T-cell (primary cell): ENCODE measurements around the gene SYNDIG1L. TPM values are rescaled to one million over a fixed set of nuclear protein-coding genes. Genes with fewer than 3 reads are reported as not detected.

Source experiments
- ATAC-seq, 4 experiments: fragments of 200-7000 bp in 3 of 4; fragments of 150-1000 bp in 1 of 4; cut with Tn5 transposase; replicated peaks in 1 of 4; 1 replicate in 3 of 4; 2 replicates in 1 of 4; pipeline ENCODE4 v1.10.0; 2021; ENCODE audit warnings: moderate library complexity in 3 of 4, mild to moderate bottlenecking in 2 of 4, moderate number of reproducible peaks in 1 of 4
- CTCF ChIA-PET, 2 donors: fragments of 300-600 bp; sonication (Branson Sonifier 250); formaldehyde crosslinking; loops; one replicate each; lab custom pipeline; 2022; ENCODE audit warnings: antibody characterized with exemption in 2 of 2; lab: Charles Lee
- POLR2A ChIA-PET, 2 donors: fragments of 300-600 bp; sonication (Branson Sonifier 250); formaldehyde crosslinking; loops; one replicate each; lab custom pipeline; 2022; ENCODE audit warnings: antibody characterized with exemption in 2 of 2; lab: Charles Lee
- DNase-seq, 35 experiments: peaks; one replicate each; pipeline versions ENCODE4 v3.0.0 to v3.0.0-alpha.2; 2013 to 2023
- H3K27ac ChIP-seq: one replicate; pipeline ENCODE4 v1.5.1; 2013; ENCODE audit warnings: low read length
- H3K27me3 ChIP-seq, 2 experiments: replicated peaks in 1 of 2; 1 replicate in 1 of 2; 2 replicates in 1 of 2; pipeline versions ENCODE4 v1.6.1 to v1.7.0; 2013; ENCODE audit warnings: low read length in 1 of 2, mixed read lengths in 1 of 2; ENCODE audit not compliant: control insufficient read depth in 2 of 2, insufficient read depth in 2 of 2; ENCODE audit errors: extremely low read depth in 1 of 2
- H3K36me3 ChIP-seq, 2 donors: 1 replicate in 1 of 2; 2 replicates in 1 of 2; pipeline versions ENCODE4 v1.6.1 to v1.7.0; 2013; ENCODE audit warnings: low read length in 1 of 2; ENCODE audit not compliant: control insufficient read depth in 2 of 2, insufficient read depth in 1 of 2; ENCODE audit errors: extremely low read depth in 1 of 2
- H3K4me1 ChIP-seq, 2 experiments: 1 replicate in 1 of 2; 2 replicates in 1 of 2; pipeline versions ENCODE4 v1.6.1 to v1.7.0; 2013; ENCODE audit warnings: low read length in 2 of 2, mixed read lengths in 1 of 2; ENCODE audit not compliant: insufficient read depth in 2 of 2, control insufficient read depth in 1 of 2; ENCODE audit errors: extremely low read depth in 1 of 2
- H3K4me3 ChIP-seq, 2 donors: 1 replicate in 1 of 2; 2 replicates in 1 of 2; pipeline versions ENCODE4 v1.5.1 to v1.7.0; 2013; ENCODE audit warnings: mild to moderate bottlenecking in 2 of 2, low read length in 1 of 2, moderate library complexity in 1 of 2; ENCODE audit not compliant: control insufficient read depth in 1 of 2; ENCODE audit errors: extremely low read depth in 1 of 2
- H3K9me3 ChIP-seq: 2 replicates; pipeline ENCODE4 v1.7.0; 2013
- H3K27ac Mint-ChIP-seq, 2 donors: one replicate each; pipeline ENCODE4 v1.8.0; 2020 to 2021; ENCODE audit warnings: mild to moderate bottlenecking in 2 of 2, mixed read lengths in 2 of 2
- H3K27me3 Mint-ChIP-seq, 2 donors: one replicate each; pipeline ENCODE4 v1.8.0; 2021 to 2022; ENCODE audit warnings: mixed read lengths in 2 of 2
- H3K36me3 Mint-ChIP-seq: one replicate; pipeline ENCODE4 v1.8.0; 2021; ENCODE audit warnings: mixed read lengths
- H3K4me1 Mint-ChIP-seq, 3 donors: one replicate each; pipeline ENCODE4 v1.8.0; 2020 to 2022; ENCODE audit warnings: mixed read lengths in 3 of 3, mild to moderate bottlenecking in 1 of 3
- H3K4me3 Mint-ChIP-seq, 3 donors: one replicate each; pipeline ENCODE4 v1.8.0; 2020 to 2022; ENCODE audit warnings: mild to moderate bottlenecking in 3 of 3, mixed read lengths in 3 of 3, moderate library complexity in 3 of 3
- H3K9me3 Mint-ChIP-seq, 3 donors: one replicate each; pipeline ENCODE4 v1.8.0; 2020 to 2022; ENCODE audit warnings: mixed read lengths in 3 of 3
- WGBS: methylation state at CpG from one replicate; pipeline ENCODE4 v1.1.5; 2013; ENCODE audit warnings: missing lambda C conversion rate; ENCODE audit not compliant: insufficient coverage; 5-methylcytosine and 5-hydroxymethylcytosine counted together
- total RNA-seq, 35 experiments: library from RNA in 6 of 35; stranded (reverse) in 6 of 35; fragments of 120-200 nt in 1 of 35; gene quantifications; one replicate each; pipeline versions ENCODE4 v1.2.1 to v1.2.4 and lab custom pipeline; 2013 to 2026

Gene SYNDIG1L
- total RNA-seq, 5 donors from 2014 or later (not counting 1 experiment from before 2014, with no cell fraction given): 0.73 TPM; not detected in 4

DNA sequence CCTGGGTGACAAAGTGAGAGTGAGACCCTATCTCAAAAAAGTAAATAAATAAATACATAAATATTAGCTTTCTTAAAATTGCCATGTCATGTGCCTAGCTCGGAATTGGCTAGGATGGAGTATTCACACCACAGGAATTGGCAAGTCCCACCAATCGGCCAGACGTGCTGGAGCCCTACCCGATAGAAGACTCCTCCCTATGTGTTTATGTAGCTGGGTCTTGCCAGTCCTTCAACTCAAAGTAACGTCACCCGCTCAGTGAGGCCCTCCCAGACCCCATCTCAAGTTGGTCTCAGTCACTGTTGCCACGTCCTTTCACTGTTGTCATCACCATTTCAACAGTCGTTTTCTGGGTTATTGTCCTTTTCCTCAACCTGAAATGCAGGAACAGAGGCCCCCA is 57.6 kb downstream of the SYNDIG1L start:
- no peak for DNase-seq
- Mint-ChIP-seq H3K36me3 (no peaks in the 10 kb centered on the region), H3K4me1 (no peaks in the 10 kb centered on the region), H3K4me3 (no peak overlapping the region), H3K27ac (no peak overlapping the region), H3K27me3 (peaks cover 8 to 9% of the 10 kb centered on the region in 2 donors), H3K9me3 (no peaks in the 10 kb centered on the region)
- no peak for ATAC-seq
- H3K4me3 ChIP-seq: no peak overlapping the region
- H3K27me3 ChIP-seq: peaks cover 0 to 24% of the 10 kb centered on the region in 2 experiments
- WGBS: 62% methylated on average over 2 of the region's 8 CpGs
- no peaks in the 10 kb centered on the region for H3K9me3 ChIP-seq
- no peak overlapping the region for H3K27ac ChIP-seq
- ChIA-PET CTCF (interaction anchor here in 1 of 2 donors (0.6 kb wide), 1 partner anchor 19 kb away, joined by 3 read pairs; no protein-coding TSS in a partner anchor), POLR2A (no interaction called here)
- no peaks in the 10 kb centered on the region for H3K4me1 ChIP-seq
- H3K36me3 ChIP-seq: no peaks in the 10 kb centered on the region

DNA sequence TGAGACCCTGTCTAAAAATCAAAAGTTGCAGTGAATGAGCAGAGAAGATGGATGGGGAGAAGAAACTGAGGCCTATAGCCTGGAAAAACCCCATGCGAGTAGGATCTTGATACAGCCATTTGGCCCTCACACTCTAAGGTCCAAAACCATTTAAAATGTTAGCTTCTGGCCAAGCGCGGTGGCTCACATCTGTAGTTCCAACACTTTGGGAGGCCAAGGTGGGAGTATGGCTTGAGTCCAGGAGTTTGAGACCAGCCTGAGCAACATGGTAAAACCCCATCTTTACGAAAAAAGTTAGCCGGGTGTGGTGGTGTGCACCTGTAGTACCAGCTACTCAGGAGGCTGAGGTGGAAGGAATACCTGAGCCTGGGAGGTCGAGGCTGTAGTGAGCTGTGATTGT is 58.0 kb downstream of the SYNDIG1L start:
- no peaks in the 10 kb centered on the region for H3K36me3 ChIP-seq
- H3K4me3 Mint-ChIP-seq: no peak overlapping the region
- ATAC-seq (no peak), DNase-seq (no peak)
- H3K27me3 ChIP-seq: peaks cover 0 to 24% of the 10 kb centered on the region in 2 experiments
- H3K4me1 ChIP-seq: no peaks in the 10 kb centered on the region
- WGBS: 87% methylated on average over 3 of the region's 6 CpGs
- POLR2A ChIA-PET: no interaction called here
- H3K27ac ChIP-seq: no peak overlapping the region
- no peak overlapping the region for H3K4me3 ChIP-seq
- no peaks in the 10 kb centered on the region for H3K36me3 Mint-ChIP-seq
- no peak overlapping the region for H3K27ac Mint-ChIP-seq
- CTCF ChIA-PET: interaction anchor here in 1 of 2 donors (0.6 kb wide), 1 partner anchor 20 kb away, joined by 3 read pairs; no protein-coding TSS in a partner anchor
- no peaks in the 10 kb centered on the region for H3K4me1 Mint-ChIP-seq
- no peaks in the 10 kb centered on the region for H3K9me3 ChIP-seq
- H3K27me3 Mint-ChIP-seq: peaks cover 8 to 9% of the 10 kb centered on the region in 2 donors
- H3K9me3 Mint-ChIP-seq: no peaks in the 10 kb centered on the region

DNA sequence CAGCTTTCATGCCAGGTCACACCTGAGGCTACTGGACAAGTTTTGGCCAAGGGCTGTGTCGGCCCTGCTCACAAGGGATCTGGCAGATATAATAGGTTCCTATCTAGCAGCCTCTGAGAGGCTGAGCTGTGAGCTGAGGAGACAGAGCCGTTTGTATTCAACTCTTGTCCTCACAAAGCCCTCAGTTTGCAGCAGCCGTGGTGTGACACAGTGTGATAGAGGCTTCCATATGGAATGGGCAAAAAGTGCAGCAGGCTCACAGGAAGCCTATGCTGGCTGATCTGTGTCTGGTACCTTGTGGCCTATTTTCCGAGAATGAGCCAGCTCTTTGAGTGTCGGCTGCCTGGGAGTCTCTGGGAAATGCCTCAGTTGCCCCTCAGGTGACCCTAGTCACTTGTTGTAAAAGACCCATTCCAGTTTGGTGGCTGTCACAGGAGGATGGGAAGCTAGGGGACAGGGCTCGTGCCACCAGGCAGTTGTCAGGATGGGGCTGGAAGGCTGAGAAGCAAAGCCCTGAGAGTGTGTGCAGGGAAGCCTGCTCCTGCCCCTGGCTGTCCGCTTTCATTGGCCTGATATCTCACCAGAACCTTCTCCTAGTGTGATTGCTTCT is 61.6 kb downstream of the SYNDIG1L start:
- no peak for DNase-seq
- no peaks in the 10 kb centered on the region for H3K9me3 ChIP-seq
- no peaks in the 10 kb centered on the region for H3K9me3 Mint-ChIP-seq
- H3K4me1 Mint-ChIP-seq: peaks cover 0 to 2% (median 0%) of the 10 kb centered on the region in 3 donors
- CTCF ChIA-PET: no interaction called here
- H3K27me3 Mint-ChIP-seq: peaks cover 8 to 11% of the 10 kb centered on the region in 2 donors
- 78% methylated on average over 6 of the region's 7 CpGs for WGBS
- H3K27ac Mint-ChIP-seq: no peak overlapping the region
- H3K4me1 ChIP-seq: peaks cover 0 to 3% of the 10 kb centered on the region in 2 experiments
- POLR2A ChIA-PET: no interaction called here
- H3K27me3 ChIP-seq: peaks cover 0 to 27% of the 10 kb centered on the region in 2 experiments
- ATAC-seq: no peak
- H3K36me3 ChIP-seq: no peaks in the 10 kb centered on the region
- H3K4me3 Mint-ChIP-seq: no peak overlapping the region
- no peak overlapping the region for H3K27ac ChIP-seq
- H3K36me3 Mint-ChIP-seq: no peaks in the 10 kb centered on the region
- no peak overlapping the region for H3K4me3 ChIP-seq

DNA sequence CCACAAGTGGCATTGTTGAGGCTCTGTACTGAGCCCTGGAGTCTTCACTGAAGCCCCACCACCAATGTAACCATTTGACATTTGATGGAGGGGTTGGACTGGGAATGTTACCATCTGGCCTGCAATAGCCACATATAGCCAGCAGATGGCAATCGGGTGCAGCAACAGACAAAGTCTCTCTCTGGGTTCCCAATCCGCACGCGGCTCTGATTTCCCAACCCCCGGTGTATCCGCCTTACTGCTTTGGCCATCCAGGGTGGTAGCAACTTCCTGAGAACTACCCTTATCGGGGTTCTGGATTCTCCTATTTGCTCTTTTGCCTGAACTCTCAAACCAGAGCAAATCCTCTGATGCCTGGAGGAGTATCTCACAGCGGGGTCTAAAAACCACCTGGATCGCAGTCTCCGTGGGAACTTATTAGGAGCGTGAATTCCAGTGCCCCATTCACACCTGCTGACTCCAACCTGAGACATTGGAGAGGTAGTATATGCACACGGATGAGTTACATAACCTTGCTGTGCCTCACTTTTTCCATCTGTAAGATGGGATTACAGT is 63.6 kb downstream of the SYNDIG1L start:
- peaks cover 0 to 2% (median 0%) of the 10 kb centered on the region in 3 donors for H3K4me1 Mint-ChIP-seq
- Histone ChIP-seq H3K9me3 (no peaks in the 10 kb centered on the region), H3K36me3 (no peaks in the 10 kb centered on the region), H3K4me3 (no peak overlapping the region), H3K27ac (no peak overlapping the region), H3K27me3 (peaks cover 0 to 33% of the 10 kb centered on the region in 2 experiments), H3K4me1 (peaks cover 0 to 3% of the 10 kb centered on the region in 2 experiments)
- no peak overlapping the region for H3K27ac Mint-ChIP-seq
- H3K27me3 Mint-ChIP-seq: peaks cover 11 to 14% of the 10 kb centered on the region in 2 donors
- 5% methylated on average over 8 of the region's 12 CpGs for WGBS
- H3K9me3 Mint-ChIP-seq: no peaks in the 10 kb centered on the region
- POLR2A ChIA-PET: no interaction called here
- peak; percentile 10 to 75 (median 50) for DNase-seq
- CTCF ChIA-PET: interaction anchor here in 1 of 2 donors (0.6 kb wide), 1 partner anchor 539 kb away, joined by 4 read pairs; no protein-coding TSS in a partner anchor
- H3K36me3 Mint-ChIP-seq: no peaks in the 10 kb centered on the region
- ATAC-seq: peak; percentile 62 to 78 (median 74)
- no peak overlapping the region for H3K4me3 Mint-ChIP-seq

DNA sequence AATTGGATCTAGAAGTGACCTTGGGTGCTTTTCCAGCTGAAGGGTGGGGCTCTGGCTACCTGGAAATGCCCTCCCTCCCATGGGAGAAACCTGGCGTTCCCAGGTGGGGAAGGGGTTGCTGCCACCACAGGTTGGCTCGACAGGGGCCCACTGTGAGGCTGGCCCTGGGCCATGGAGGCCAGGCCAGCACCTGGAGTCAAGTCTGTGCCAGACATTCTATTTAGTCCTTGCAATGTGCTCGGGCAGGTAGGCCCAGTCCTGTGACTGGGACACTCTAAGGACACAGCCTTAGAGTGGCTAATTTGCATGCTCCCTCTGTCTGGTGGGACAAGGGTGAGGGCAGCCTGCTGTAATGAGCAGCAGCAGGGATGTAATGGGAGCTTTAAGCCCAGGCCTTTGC is 65.8 kb downstream of the SYNDIG1L start:
- no peaks in the 10 kb centered on the region for H3K9me3 ChIP-seq
- peaks cover 0 to 35% of the 10 kb centered on the region in 2 experiments for H3K27me3 ChIP-seq
- H3K27ac ChIP-seq: no peak overlapping the region
- no peaks in the 10 kb centered on the region for H3K36me3 ChIP-seq
- Mint-ChIP-seq H3K27ac (no peak overlapping the region), H3K9me3 (no peaks in the 10 kb centered on the region), H3K36me3 (no peaks in the 10 kb centered on the region), H3K27me3 (peaks cover 11 to 12% of the 10 kb centered on the region in 2 donors), H3K4me1 (peaks cover 0 to 2% (median 0%) of the 10 kb centered on the region in 3 donors), H3K4me3 (no peak overlapping the region)
- ChIA-PET CTCF (interaction anchor here in 1 of 2 donors (0.6 kb wide), 1 partner anchor 69 kb away, joined by 5 read pairs; no protein-coding TSS in a partner anchor), POLR2A (no interaction called here)
- DNase-seq (no peak), ATAC-seq (no peak)
- 75% methylated on average over 3 of the region's 3 CpGs for WGBS
- no peak overlapping the region for H3K4me3 ChIP-seq
- peaks cover 0 to 3% of the 10 kb centered on the region in 2 experiments for H3K4me1 ChIP-seq

DNA sequence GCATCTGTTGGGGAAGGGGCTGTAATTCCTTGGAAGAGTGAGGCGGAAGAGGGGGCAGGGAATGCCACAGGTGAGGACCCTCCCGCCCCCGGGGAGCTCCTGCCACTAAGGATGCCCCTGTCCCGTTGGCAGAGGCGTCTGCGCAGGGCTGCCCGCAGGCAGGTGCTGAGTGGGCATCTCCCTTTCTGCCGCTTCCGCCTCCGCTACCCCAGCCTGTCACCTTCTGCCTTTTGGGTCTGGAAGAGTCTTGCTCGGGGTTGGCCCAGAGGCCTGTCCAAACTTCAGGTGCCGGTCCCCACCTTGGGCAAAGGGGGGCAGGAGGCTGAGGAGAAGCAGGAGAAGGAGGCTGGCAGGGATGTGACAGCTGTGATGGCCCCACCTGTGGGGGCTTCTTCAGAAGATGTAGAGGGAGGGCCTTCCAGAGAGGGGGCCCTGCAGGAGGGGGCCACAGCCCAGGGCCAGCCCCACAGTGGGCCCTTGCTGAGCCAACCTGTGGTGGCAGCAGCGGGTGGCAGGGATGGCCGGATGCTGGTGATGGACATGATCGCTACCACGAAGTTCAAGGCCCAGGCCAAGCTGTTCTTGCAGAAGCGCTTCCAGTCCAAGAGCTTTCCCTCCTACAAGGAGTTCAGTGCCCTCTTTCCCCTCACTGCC is 67.7 kb downstream of the SYNDIG1L start:
- POLR2A ChIA-PET: no interaction called here
- CTCF ChIA-PET: no interaction called here
- Histone ChIP-seq H3K4me3 (no peak overlapping the region), H3K4me1 (peaks cover 0 to 3% of the 10 kb centered on the region in 2 experiments), H3K27ac (no peak overlapping the region), H3K27me3 (peaks cover 0 to 24% of the 10 kb centered on the region in 2 experiments), H3K9me3 (no peaks in the 10 kb centered on the region), H3K36me3 (no peaks in the 10 kb centered on the region)
- no peak overlapping the region for H3K4me3 Mint-ChIP-seq
- H3K27ac Mint-ChIP-seq: no peak overlapping the region
- ATAC-seq: no peak
- no peak for DNase-seq
- H3K36me3 Mint-ChIP-seq: no peaks in the 10 kb centered on the region
- WGBS: 85% methylated on average over 9 of the region's 17 CpGs
- peaks cover 4 to 8% of the 10 kb centered on the region in 2 donors for H3K27me3 Mint-ChIP-seq
- H3K4me1 Mint-ChIP-seq: peaks cover 0 to 2% (median 0%) of the 10 kb centered on the region in 3 donors
- no peaks in the 10 kb centered on the region for H3K9me3 Mint-ChIP-seq
